ENCODE results near the gene MAP3K2. TPM values are rescaled to one million over a fixed set of nuclear protein-coding genes. Genes with fewer than 3 reads are reported as not detected.
A peak's percentile ranks its signal among the peaks of the same experiment; 100 is the strongest.

Gene MAP3K2
- total RNA-seq, 1 experiment from 2014 or later: 54.6 TPM

- Histone ChIP-seq H3K9ac (ENCODE audit: low read length) (no peak overlapping the region), H3K79me2 (ENCODE audit: low read length) (no peaks in the 10 kb centered on the region), H3K4me3 (ENCODE audit: low read length) (peak overlapping the region; percentile 67), H3K4me2 (ENCODE audit: low read length) (peak overlapping the region; percentile 95), H3K9me2 (replicated peaks; ENCODE audit: low read length) (no peaks in the 10 kb centered on the region), H3K27ac (ENCODE audit: low read length) (no peak overlapping the region), H2AFZ (ENCODE audit: low read length) (peak overlapping the region; percentile 85), H4K20me1 (ENCODE audit: low read length) (no peaks in the 10 kb centered on the region), H3K36me3 (ENCODE audit: low read depth, low read length) (no peaks in the 10 kb centered on the region), H3K27me3 (ENCODE audit: low read length) (peaks cover 6% of the 10 kb centered on the region), H3K9me3 (ENCODE audit: low read length) (no peaks in the 10 kb centered on the region), H3F3A (ENCODE audit: low read length, unreplicated experiment) (no peaks in the 10 kb centered on the region), H3K4me1 (ENCODE audit: insufficient read depth, low read length) (peaks cover 7% of the 10 kb centered on the region; the same call in 1 of the 2 replicates)
- CTCF ChIA-PET: no interaction called here
- intact Hi-C loops (cut with micrococcal nuclease): no loop called here
- BruUV-seq (replicated peaks): no TSS peak
- TF ChIP-seq, protein P1, sequence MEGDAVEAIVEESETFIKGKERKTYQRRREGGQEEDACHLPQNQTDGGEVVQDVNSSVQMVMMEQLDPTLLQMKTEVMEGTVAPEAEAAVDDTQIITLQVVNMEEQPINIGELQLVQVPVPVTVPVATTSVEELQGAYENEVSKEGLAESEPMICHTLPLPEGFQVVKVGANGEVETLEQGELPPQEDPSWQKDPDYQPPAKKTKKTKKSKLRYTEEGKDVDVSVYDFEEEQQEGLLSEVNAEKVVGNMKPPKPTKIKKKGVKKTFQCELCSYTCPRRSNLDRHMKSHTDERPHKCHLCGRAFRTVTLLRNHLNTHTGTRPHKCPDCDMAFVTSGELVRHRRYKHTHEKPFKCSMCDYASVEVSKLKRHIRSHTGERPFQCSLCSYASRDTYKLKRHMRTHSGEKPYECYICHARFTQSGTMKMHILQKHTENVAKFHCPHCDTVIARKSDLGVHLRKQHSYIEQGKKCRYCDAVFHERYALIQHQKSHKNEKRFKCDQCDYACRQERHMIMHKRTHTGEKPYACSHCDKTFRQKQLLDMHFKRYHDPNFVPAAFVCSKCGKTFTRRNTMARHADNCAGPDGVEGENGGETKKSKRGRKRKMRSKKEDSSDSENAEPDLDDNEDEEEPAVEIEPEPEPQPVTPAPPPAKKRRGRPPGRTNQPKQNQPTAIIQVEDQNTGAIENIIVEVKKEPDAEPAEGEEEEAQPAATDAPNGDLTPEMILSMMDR (conservative IDR thresholded peaks at IDR 0.05; ENCODE audit: low read depth, low read length): no peak
- TF ChIP-seq EZH2 (IDR thresholded peaks at IDR 0.05; ENCODE audit: low read length, unreplicated experiment) (no peak), EZH2phosphoT487 (IDR thresholded peaks at IDR 0.05; ENCODE audit: borderline replicate concordance, low read length) (no peak)
- no peak for DNase-seq
- ATAC-seq: peak; percentile 54
- POLR2A ChIA-PET (ENCODE audit: unreplicated experiment): interaction anchor here (0.6 to 0.7 kb wide), 2 partner anchors 32 to 36 kb away, joined by 3 to 4 read pairs; no protein-coding TSS in a partner anchor
Measured at GRCh38 chr2:127422559-127423477, 35.0 kb upstream of the MAP3K2 start.

- no peak for TF ChIP-seq EZH2 (IDR thresholded peaks at IDR 0.05; ENCODE audit: low read length, unreplicated experiment)
- TF ChIP-seq, protein P1 (conservative IDR thresholded peaks at IDR 0.05; ENCODE audit: low read depth, low read length): no peak
- TF ChIP-seq EZH2phosphoT487 (IDR thresholded peaks at IDR 0.05; ENCODE audit: borderline replicate concordance, low read length): no peak
- no TSS peak for BruUV-seq (replicated peaks)
- H3K79me2 ChIP-seq (ENCODE audit: low read length): no peaks in the 10 kb centered on the region
Measured at GRCh38 chr2:127421871-127422558, 34.2 kb upstream of the MAP3K2 start.

More at GRCh38 chr2:127421871-127422558, 34.2 kb upstream of the MAP3K2 start:
- POLR2A ChIA-PET (ENCODE audit: unreplicated experiment): no interaction called here
- DNase-seq (no peak), ATAC-seq (no peak)
- Histone ChIP-seq H2AFZ (ENCODE audit: low read length) (no peak overlapping the region), H3K9me3 (ENCODE audit: low read length) (no peaks in the 10 kb centered on the region), H3K4me1 (ENCODE audit: insufficient read depth, low read length) (peaks cover 7% of the 10 kb centered on the region; the same call in 1 of the 2 replicates), H3K36me3 (ENCODE audit: low read depth, low read length) (no peaks in the 10 kb centered on the region), H3F3A (ENCODE audit: low read length, unreplicated experiment) (no peaks in the 10 kb centered on the region), H3K4me3 (ENCODE audit: low read length) (no peak overlapping the region), H3K9me2 (replicated peaks; ENCODE audit: low read length) (no peaks in the 10 kb centered on the region), H3K9ac (ENCODE audit: low read length) (no peak overlapping the region), H4K20me1 (ENCODE audit: low read length) (no peaks in the 10 kb centered on the region), H3K4me2 (ENCODE audit: low read length) (no peak overlapping the region), H3K27me3 (ENCODE audit: low read length) (peaks cover 6% of the 10 kb centered on the region), H3K27ac (ENCODE audit: low read length) (no peak overlapping the region)
- CTCF ChIA-PET: no interaction called here
- intact Hi-C loops (cut with micrococcal nuclease): no loop called here

All from PC-3 (cell line).